Neuronal stem cell (in vitro differentiated cells): ENCODE data around the gene SCFD2.

ENCODE experiments used
- DNase-seq: peaks from one replicate; pipeline ENCODE4 v3.0.0-alpha.2; 2013; ENCODE audit warnings: low spot score
- H2AFZ ChIP-seq: one replicate; pipeline ENCODE4 v1.6.1; 2013; ENCODE audit warnings: mild to moderate bottlenecking, low read length, inconsistent platforms
- H2AK5ac ChIP-seq: 2 replicates; pipeline ENCODE4 v1.6.1; 2013; ENCODE audit warnings: low read depth, mild to moderate bottlenecking, inconsistent platforms, low read length, moderate library complexity, mixed read lengths
- H2BK120ac ChIP-seq: 2 replicates; pipeline ENCODE4 v1.6.1; 2013; ENCODE audit warnings: low read depth, mild to moderate bottlenecking, inconsistent platforms, low read length, moderate library complexity, mixed read lengths
- H2BK12ac ChIP-seq: one replicate; pipeline ENCODE4 v1.6.1; 2013; ENCODE audit warnings: low read length, inconsistent platforms
- H2BK15ac ChIP-seq: 2 replicates; pipeline ENCODE4 v1.6.1; 2013; ENCODE audit warnings: mild to moderate bottlenecking, low read length, inconsistent platforms, mixed read lengths
- H2BK5ac ChIP-seq: one replicate; pipeline ENCODE4 v1.6.1; 2013; ENCODE audit warnings: inconsistent platforms, mild to moderate bottlenecking, low read length, moderate library complexity
- H3K14ac ChIP-seq: one replicate; pipeline ENCODE4 v1.6.1; 2013; ENCODE audit warnings: low read length, inconsistent platforms
- H3K18ac ChIP-seq: 2 replicates; pipeline ENCODE4 v1.6.1; 2013; ENCODE audit warnings: low read length, inconsistent platforms
- H3K23ac ChIP-seq: 2 replicates; pipeline ENCODE4 v1.6.1; 2013; ENCODE audit warnings: low read depth, mild to moderate bottlenecking, mixed read lengths, low read length, inconsistent platforms; ENCODE audit not compliant: poor library complexity
- H3K27ac ChIP-seq: replicated peaks from 3 replicates; pipeline ENCODE4 v1.5.1; 2013; ENCODE audit warnings: low read length, inconsistent platforms
- H3K27me3 ChIP-seq, 3 experiments: 2 replicates each; pipeline ENCODE4 v1.6.1; 2013; ENCODE audit warnings: low read length in 3 of 3, mild to moderate bottlenecking in 2 of 3, inconsistent platforms in 1 of 3, low read depth in 1 of 3, mixed read lengths in 1 of 3, moderate library complexity in 1 of 3; ENCODE audit not compliant: control insufficient read depth in 3 of 3, insufficient read depth in 3 of 3
- H3K36me3 ChIP-seq, 2 donors: replicated peaks in 1 of 2; 2 replicates each; pipeline ENCODE4 v1.6.1; 2013; ENCODE audit warnings: low read length in 2 of 2; ENCODE audit not compliant: control insufficient read depth in 2 of 2, insufficient read depth in 2 of 2
- H3K4ac ChIP-seq: 2 replicates; pipeline ENCODE4 v1.6.1; 2013; ENCODE audit warnings: inconsistent platforms, mild to moderate bottlenecking, low read length, moderate library complexity
- H3K4me1 ChIP-seq, 2 donors: 1 replicate in 1 of 2; 2 replicates in 1 of 2; pipeline ENCODE4 v1.6.1; 2013; ENCODE audit warnings: low read length in 2 of 2, low read depth in 1 of 2; ENCODE audit not compliant: control insufficient read depth in 2 of 2, insufficient read depth in 1 of 2
- H3K4me2 ChIP-seq: one replicate; pipeline ENCODE4 v1.6.1; 2013; ENCODE audit warnings: mild to moderate bottlenecking, low read length, inconsistent platforms; ENCODE audit not compliant: insufficient read depth, poor library complexity, severe bottlenecking
- H3K4me3 ChIP-seq, 2 donors: 2 replicates each; pipeline ENCODE4 v1.5.1; 2013; ENCODE audit warnings: low read length in 2 of 2, mild to moderate bottlenecking in 2 of 2, inconsistent platforms in 1 of 2, moderate library complexity in 1 of 2
- H3K79me1 ChIP-seq: one replicate; pipeline ENCODE4 v1.6.1; 2013; ENCODE audit warnings: low read depth, mild to moderate bottlenecking, inconsistent platforms, low read length, moderate library complexity
- H3K9ac ChIP-seq: one replicate; pipeline ENCODE4 v1.6.1; 2013; ENCODE audit warnings: mild to moderate bottlenecking, low read depth, low read length, inconsistent platforms; ENCODE audit not compliant: poor library complexity
- H3K9me3 ChIP-seq, 2 donors: replicated peaks in 1 of 2; 2 replicates each; pipeline versions ENCODE3 to v1.6.1; 2013; ENCODE audit warnings: low read length in 2 of 2, mild to moderate bottlenecking in 2 of 2, inconsistent platforms in 1 of 2, low read depth in 1 of 2, mixed read lengths in 1 of 2, moderate library complexity in 1 of 2; ENCODE audit not compliant: control insufficient read depth in 2 of 2, insufficient read depth in 1 of 2
- H4K8ac ChIP-seq: one replicate; pipeline ENCODE4 v1.6.1; 2013; ENCODE audit warnings: low read depth, mild to moderate bottlenecking, inconsistent platforms, low read length, moderate library complexity
- H4K91ac ChIP-seq: one replicate; pipeline ENCODE4 v1.6.1; 2013; ENCODE audit warnings: low read length, low read depth, mild to moderate bottlenecking, inconsistent platforms; ENCODE audit not compliant: poor library complexity
- WGBS, 2 donors: extraction: QIAGEN DNeasy Blood & Tissue Kit; methylation state at CpG; one replicate each; pipeline ENCODE4 v1.1.7; 2013; ENCODE audit warnings: missing lambda C conversion rate in 2 of 2, mixed read lengths in 1 of 2; ENCODE audit not compliant: insufficient read length in 2 of 2, insufficient replicate concordance in 1 of 2; ENCODE audit errors: extremely low coverage in 2 of 2; 5-methylcytosine and 5-hydroxymethylcytosine counted together

Gene SCFD2

GRCh38 chr4:52999626-53000025 is 366.2 kb downstream of the SCFD2 start:
- no CpG with 5 or more reads among the region's 6 CpGs for WGBS, 2 donors
- Histone ChIP-seq H2BK15ac (no peak overlapping the region), H3K4me2 (no peak overlapping the region), H3K14ac (no peak overlapping the region), H4K8ac (no peak overlapping the region), H2BK5ac (no peak overlapping the region), H2BK120ac (no peak overlapping the region), H3K27ac (no peak overlapping the region), H3K4ac (no peak overlapping the region), H3K18ac (no peak overlapping the region), H3K23ac (no peak overlapping the region), H3K27me3 (no peaks in the 10 kb centered on the region), H3K4me3 (no peak overlapping the region), H2AFZ (no peak overlapping the region), H2AK5ac (no peak overlapping the region), H3K36me3 (no peaks in the 10 kb centered on the region), H3K9ac (no peak overlapping the region), H2BK12ac (no peak overlapping the region), H3K79me1 (no peaks in the 10 kb centered on the region), H4K91ac (no peak overlapping the region), H3K9me3 (no peaks in the 10 kb centered on the region), H3K4me1 (peaks cover 2 to 7% of the 10 kb centered on the region in 2 donors)
- no peak for DNase-seq

GRCh38 chr4:52998413-52998812 is 367.4 kb downstream of the SCFD2 start:
- H3K4me3 ChIP-seq: no peak overlapping the region
- H3K14ac ChIP-seq: no peak overlapping the region
- H3K27me3 ChIP-seq: no peaks in the 10 kb centered on the region
- no peak overlapping the region for H2BK120ac ChIP-seq
- no peak overlapping the region for H2AK5ac ChIP-seq
- no peak overlapping the region for H3K23ac ChIP-seq
- no peak overlapping the region for H2BK12ac ChIP-seq
- peaks cover 2 to 3% of the 10 kb centered on the region in 2 donors for H3K9me3 ChIP-seq
- WGBS, 2 donors: no CpG with 5 or more reads among the region's 3 CpGs
- no peaks in the 10 kb centered on the region for H3K36me3 ChIP-seq
- H3K18ac ChIP-seq: no peak overlapping the region
- H3K4me1 ChIP-seq: peaks cover 2 to 7% of the 10 kb centered on the region in 2 donors
- H3K4me2 ChIP-seq: no peak overlapping the region
- H3K79me1 ChIP-seq: no peaks in the 10 kb centered on the region
- H2BK5ac ChIP-seq: no peak overlapping the region
- no peak overlapping the region for H3K27ac ChIP-seq
- no peak overlapping the region for H3K4ac ChIP-seq
- no peak overlapping the region for H2AFZ ChIP-seq
- no peak overlapping the region for H4K91ac ChIP-seq
- DNase-seq: no peak
- H4K8ac ChIP-seq: no peak overlapping the region
- H2BK15ac ChIP-seq: no peak overlapping the region
- no peak overlapping the region for H3K9ac ChIP-seq

GRCh38 chr4:52997132-52997416 is 368.8 kb downstream of the SCFD2 start:
- Histone ChIP-seq H3K9ac (no peak overlapping the region), H3K36me3 (no peaks in the 10 kb centered on the region), H2BK120ac (no peak overlapping the region), H3K27me3 (no peaks in the 10 kb centered on the region), H3K18ac (no peak overlapping the region), H3K23ac (no peak overlapping the region), H3K79me1 (no peaks in the 10 kb centered on the region), H2AK5ac (no peak overlapping the region), H3K4me3 (no peak overlapping the region), H3K4ac (no peak overlapping the region), H3K4me1 (peaks cover 2 to 7% of the 10 kb centered on the region in 2 donors), H3K4me2 (no peak overlapping the region), H4K8ac (no peak overlapping the region), H3K9me3 (peaks cover 2 to 3% of the 10 kb centered on the region in 2 donors), H2BK12ac (no peak overlapping the region), H4K91ac (no peak overlapping the region), H2BK5ac (no peak overlapping the region), H2BK15ac (no peak overlapping the region), H3K14ac (no peak overlapping the region), H3K27ac (no peak overlapping the region), H2AFZ (no peak overlapping the region)
- no CpG with 5 or more reads among the region's 3 CpGs for WGBS, 2 donors
- DNase-seq: no peak

GRCh38 chr4:52996261-52997131 is 369.4 kb downstream of the SCFD2 start:
- H3K4me3 ChIP-seq: no peak overlapping the region
- peaks cover 2 to 7% of the 10 kb centered on the region in 2 donors for H3K4me1 ChIP-seq
- H3K79me1 ChIP-seq: no peaks in the 10 kb centered on the region
- no peak overlapping the region for H3K9ac ChIP-seq
- no peak overlapping the region for H2BK120ac ChIP-seq
- no peaks in the 10 kb centered on the region for H3K36me3 ChIP-seq
- no peak overlapping the region for H3K23ac ChIP-seq
- H3K4me2 ChIP-seq: no peak overlapping the region
- no peak overlapping the region for H2BK5ac ChIP-seq
- peaks cover 3 to 5% of the 10 kb centered on the region in 2 donors for H3K9me3 ChIP-seq
- H2BK12ac ChIP-seq: no peak overlapping the region
- H4K91ac ChIP-seq: no peak overlapping the region
- no peak overlapping the region for H3K4ac ChIP-seq
- H3K18ac ChIP-seq: no peak overlapping the region
- DNase-seq: no peak
- no peak overlapping the region for H3K14ac ChIP-seq
- H3K27me3 ChIP-seq: no peaks in the 10 kb centered on the region
- H2AFZ ChIP-seq: no peak overlapping the region
- H2AK5ac ChIP-seq: no peak overlapping the region
- WGBS, 2 donors: no CpG with 5 or more reads among the region's 7 CpGs
- H2BK15ac ChIP-seq: no peak overlapping the region
- no peak overlapping the region for H3K27ac ChIP-seq
- H4K8ac ChIP-seq: no peak overlapping the region
